ENCODE data around the gene MMP25. TPM values are rescaled to one million over a fixed set of nuclear protein-coding genes. Genes with fewer than 3 reads are reported as not detected.

The MMP25 gene
- total RNA-seq, 1 experiment from 2014 or later = 0.80 TPM

GRCh38 chr16:3007957-3008689 lies 38.2 kb upstream of the MMP25 start:
- Histone ChIP-seq H3K27me3 (replicated peaks; ENCODE audit: insufficient read depth, low read depth, low read length, poor library complexity) (peaks cover 75% of the 10 kb centered on the region), H3K4me3 (ENCODE audit: low read depth, low read length, poor library complexity, severe bottlenecking) (no peak overlapping the region), H3K4me1 (ENCODE audit: insufficient read depth, low read length, poor library complexity, severe bottlenecking) (peaks cover 4% of the 10 kb centered on the region), H3K9me3 (ENCODE audit: low read depth, low read length, poor library complexity, severe bottlenecking) (no peaks in the 10 kb centered on the region), H3K27ac (ENCODE audit: low read depth, low read length, poor library complexity, severe bottlenecking) (no peak overlapping the region), H3K36me3 (ENCODE audit: insufficient read depth, low read length, poor library complexity, severe bottlenecking) (no peaks in the 10 kb centered on the region)
- DNase-seq (ENCODE audit: low spot score) = no peak
- intact Hi-C loops (cut with micrococcal nuclease; ENCODE audit: unreplicated experiment) = no loop called here
- BruUV-seq (replicated peaks) = no TSS peak
- CTCF ChIA-PET = interaction anchor here (0.6 kb wide), 1 partner anchor 152 kb away, joined by 3 read pairs; no protein-coding TSS in a partner anchor
- no peak for TF ChIP-seq EZH2 (IDR thresholded peaks at IDR 0.05; ENCODE audit: borderline replicate concordance, low read depth, low read length, poor library complexity, severe bottlenecking)
- POLR2A ChIA-PET (ENCODE audit: low non-redundant PET) = no interaction called here

GRCh38 chr16:3008690-3009037 lies 37.7 kb upstream of the MMP25 start:
- Histone ChIP-seq H3K4me3 (ENCODE audit: low read depth, low read length, poor library complexity, severe bottlenecking) (no peak overlapping the region), H3K9me3 (ENCODE audit: low read depth, low read length, poor library complexity, severe bottlenecking) (no peaks in the 10 kb centered on the region), H3K36me3 (ENCODE audit: insufficient read depth, low read length, poor library complexity, severe bottlenecking) (no peaks in the 10 kb centered on the region), H3K27me3 (replicated peaks; ENCODE audit: insufficient read depth, low read depth, low read length, poor library complexity) (peaks cover 80% of the 10 kb centered on the region), H3K27ac (ENCODE audit: low read depth, low read length, poor library complexity, severe bottlenecking) (no peak overlapping the region), H3K4me1 (ENCODE audit: insufficient read depth, low read length, poor library complexity, severe bottlenecking) (peaks cover 4% of the 10 kb centered on the region)
- no TSS peak for BruUV-seq (replicated peaks)
- POLR2A ChIA-PET (ENCODE audit: low non-redundant PET) = no interaction called here
- intact Hi-C loops (cut with micrococcal nuclease; ENCODE audit: unreplicated experiment) = no loop called here
- CTCF ChIA-PET = no interaction called here
- TF ChIP-seq CTCF (conservative IDR thresholded peaks at IDR 0.05; ENCODE audit: low read depth, low read length) (no peak), EZH2 (IDR thresholded peaks at IDR 0.05; ENCODE audit: borderline replicate concordance, low read depth, low read length, poor library complexity, severe bottlenecking) (no peak)
- DNase-seq (ENCODE audit: low spot score) = no peak

- ChIA-PET POLR2A (ENCODE audit: low non-redundant PET) (no interaction called here), CTCF (interaction anchor here (1.0 kb wide), 1 partner anchor 19 kb away, joined by 4 read pairs; no protein-coding TSS in a partner anchor)
- no peak overlapping the region for H3K4me3 ChIP-seq (ENCODE audit: low read depth, low read length, poor library complexity, severe bottlenecking)
- peaks cover 4% of the 10 kb centered on the region for H3K4me1 ChIP-seq (ENCODE audit: insufficient read depth, low read length, poor library complexity, severe bottlenecking)
- TF ChIP-seq CTCF (conservative IDR thresholded peaks at IDR 0.05; ENCODE audit: low read depth, low read length) = no peak
- TF ChIP-seq EZH2 (IDR thresholded peaks at IDR 0.05; ENCODE audit: borderline replicate concordance, low read depth, low read length, poor library complexity, severe bottlenecking) = no peak
- H3K36me3 ChIP-seq (ENCODE audit: insufficient read depth, low read length, poor library complexity, severe bottlenecking) = no peaks in the 10 kb centered on the region
- no TSS peak for BruUV-seq (replicated peaks)
- DNase-seq (ENCODE audit: low spot score) = no peak
- H3K27ac ChIP-seq (ENCODE audit: low read depth, low read length, poor library complexity, severe bottlenecking) = no peak overlapping the region
- intact Hi-C loops (cut with micrococcal nuclease; ENCODE audit: unreplicated experiment) = no loop called here
- no peaks in the 10 kb centered on the region for H3K9me3 ChIP-seq (ENCODE audit: low read depth, low read length, poor library complexity, severe bottlenecking)
- H3K27me3 ChIP-seq (replicated peaks; ENCODE audit: insufficient read depth, low read depth, low read length, poor library complexity) = peaks cover 87% of the 10 kb centered on the region
Observed at GRCh38 chr16:3009568-3010390, 36.6 kb upstream of the MMP25 start.

Measured in A673 (cell line).